OCI-LY1 (cell line): ENCODE measurements around the gene IRX3.

Source experiments
- H2AFZ ChIP-seq: fragments of 200-600 bp; sonication (generic), shearing (Covaris generic); 2 replicates; pipeline ENCODE4 v1.6.0; 2014; ENCODE audit warnings: antibody characterized with exemption, mild to moderate bottlenecking, low read length
- H3F3A ChIP-seq: fragments of 200-600 bp; sonication (generic), shearing (Covaris generic); 2 replicates; pipeline ENCODE4 v1.6.0; 2014; ENCODE audit warnings: mild to moderate bottlenecking, antibody characterized with exemption, low read length, moderate library complexity; ENCODE audit not compliant: insufficient read depth
- H3K27ac ChIP-seq: fragments of 200-600 bp; sonication (generic); 2 replicates; pipeline ENCODE4 v1.5.1; 2014; ENCODE audit warnings: low read length, mixed run types, mild to moderate bottlenecking, low read depth; ENCODE audit not compliant: poor library complexity, severe bottlenecking
- H3K27me3 ChIP-seq: fragments of 200-600 bp; sonication (generic); 2 replicates; pipeline ENCODE4 v1.6.0; 2014; ENCODE audit warnings: antibody characterized with exemption, mild to moderate bottlenecking, low read length, moderate library complexity; ENCODE audit not compliant: insufficient read depth
- H3K36me3 ChIP-seq: fragments of 200-600 bp; sonication (generic); 2 replicates; pipeline ENCODE4 v1.6.1; 2014; ENCODE audit warnings: mild to moderate bottlenecking, antibody characterized with exemption, low read length, moderate library complexity, mixed read lengths; ENCODE audit not compliant: insufficient read depth
- H3K4me1 ChIP-seq: fragments of 200-600 bp; sonication (generic); 2 replicates; pipeline ENCODE4 v1.5.1; 2014; ENCODE audit warnings: mild to moderate bottlenecking, low read length, moderate library complexity; ENCODE audit not compliant: insufficient read depth, severe bottlenecking
- H3K4me2 ChIP-seq: fragments of 200-600 bp; sonication (generic), shearing (Covaris generic); 2 replicates; pipeline ENCODE4 v1.6.1; 2014; ENCODE audit warnings: low read length
- H3K4me3 ChIP-seq: fragments of 200-600 bp; sonication (generic); 2 replicates; pipeline ENCODE4 v1.5.1; 2014; ENCODE audit warnings: low read length, low read depth, mild to moderate bottlenecking, mixed read lengths; ENCODE audit not compliant: poor library complexity, severe bottlenecking
- H3K79me2 ChIP-seq: fragments of 200-600 bp; shearing (Covaris generic); 2 replicates; pipeline ENCODE4 v1.6.1; 2016; ENCODE audit warnings: mixed run types, low read length, mixed read lengths; ENCODE audit not compliant: insufficient read depth
- H3K9ac ChIP-seq: fragments of 200-600 bp; sonication (generic), shearing (Covaris generic); 2 replicates; pipeline ENCODE4 v1.6.1; 2014; ENCODE audit warnings: mild to moderate bottlenecking, low read length, mixed read lengths
- H3K9me2 ChIP-seq: fragments of 200-600 bp; sonication (generic), shearing (Covaris generic); 2 replicates; pipeline ENCODE4 v1.6.1; 2014; ENCODE audit warnings: low read depth, mild to moderate bottlenecking, low read length, mixed read lengths
- H3K9me3 ChIP-seq: fragments of 200-600 bp; shearing (Covaris generic); 2 replicates; pipeline ENCODE4 v1.6.1; 2014; ENCODE audit warnings: low read length, mixed read lengths
- H4K20me1 ChIP-seq: fragments of 200-600 bp; sonication (generic), shearing (Covaris generic); 2 replicates; pipeline ENCODE4 v1.6.0; 2016; ENCODE audit warnings: mild to moderate bottlenecking, low read length; ENCODE audit not compliant: insufficient read depth
- CTCF ChIP-seq: fragments of 200-600 bp; sonication (generic), shearing (Covaris generic); IDR thresholded peaks from 2 replicates; pipeline ENCODE4 v1.5.1; 2017; ENCODE audit warnings: mild to moderate bottlenecking, antibody characterized with exemption, low read length, moderate library complexity, mixed read lengths
- EZH2 ChIP-seq: fragments of 200-600 bp; sonication (generic), shearing (Covaris generic); IDR thresholded peaks from 2 replicates; pipeline ENCODE4 v1.8.0; 2017; ENCODE audit warnings: borderline replicate concordance, mixed run types, mild to moderate bottlenecking, antibody characterized with exemption, low read length, moderate library complexity, mixed read lengths

The IRX3 gene

GRCh38 chr16:54296543-54296942 lies 10.0 kb upstream of the IRX3 start:
- Histone ChIP-seq H3K36me3 (no peaks in the 10 kb centered on the region), H3K9me2 (no peaks in the 10 kb centered on the region), H3K79me2 (no peaks in the 10 kb centered on the region), H3K4me2 (no peak overlapping the region), H3K9me3 (no peaks in the 10 kb centered on the region), H3F3A (no peaks in the 10 kb centered on the region), H3K27ac (no peak overlapping the region), H3K9ac (no peak overlapping the region), H2AFZ (no peak overlapping the region), H3K4me1 (no peaks in the 10 kb centered on the region), H3K4me3 (no peak overlapping the region), H3K27me3 (no peaks in the 10 kb centered on the region), H4K20me1 (no peaks in the 10 kb centered on the region)
- TF ChIP-seq EZH2 (no peak), CTCF (no peak)

DNA sequence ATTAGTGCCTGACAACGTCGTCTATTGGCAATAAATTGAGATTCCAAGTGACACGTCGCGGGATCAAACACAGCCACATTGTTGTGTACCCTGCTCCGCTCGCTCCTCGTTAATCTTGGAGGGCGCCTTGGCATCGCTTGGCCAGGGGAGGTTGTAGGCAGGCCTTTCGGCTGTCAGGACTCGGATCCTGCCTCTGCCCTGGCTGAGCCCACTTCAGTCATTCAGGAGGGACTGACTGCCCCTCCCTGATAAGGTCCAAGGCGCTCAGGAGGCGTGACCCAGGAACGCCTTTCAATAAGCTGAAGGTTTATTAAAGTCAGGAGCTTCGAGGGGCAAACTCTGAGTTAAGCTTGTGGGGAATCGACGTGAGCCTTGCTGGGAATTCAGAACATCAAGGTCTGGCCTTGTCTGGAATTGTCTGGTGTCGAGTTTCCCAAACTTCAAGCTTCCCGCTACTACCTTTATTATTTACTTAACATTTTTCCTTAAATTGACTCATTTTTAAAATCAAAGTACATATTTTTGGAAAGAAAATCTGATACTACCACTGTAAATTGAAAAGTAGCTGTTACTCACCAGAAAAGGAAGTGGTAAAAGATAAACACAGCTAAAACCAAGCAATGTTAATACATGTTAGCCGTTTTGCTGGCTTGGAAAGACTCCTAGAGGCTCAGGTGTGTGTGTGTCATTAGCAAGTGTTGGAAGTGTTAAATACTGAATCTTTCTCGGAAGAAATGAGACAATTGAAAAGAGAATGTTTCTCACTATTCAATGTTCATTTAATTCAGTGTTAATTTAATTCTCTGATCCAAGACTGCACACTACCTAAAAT lies 5.3 kb upstream of the IRX3 start:
- no peaks in the 10 kb centered on the region for H3K36me3 ChIP-seq
- H3K27me3 ChIP-seq = no peaks in the 10 kb centered on the region
- no peaks in the 10 kb centered on the region for H4K20me1 ChIP-seq
- no peak overlapping the region for H2AFZ ChIP-seq
- no peak overlapping the region for H3K9ac ChIP-seq
- H3K4me3 ChIP-seq = no peak overlapping the region
- no peaks in the 10 kb centered on the region for H3K79me2 ChIP-seq
- H3K4me1 ChIP-seq = no peaks in the 10 kb centered on the region
- H3K9me3 ChIP-seq = no peaks in the 10 kb centered on the region
- no peak overlapping the region for H3K4me2 ChIP-seq
- H3K9me2 ChIP-seq = no peaks in the 10 kb centered on the region
- TF ChIP-seq EZH2 (no peak), CTCF (no peak)
- no peak overlapping the region for H3K27ac ChIP-seq
- H3F3A ChIP-seq = no peaks in the 10 kb centered on the region

DNA sequence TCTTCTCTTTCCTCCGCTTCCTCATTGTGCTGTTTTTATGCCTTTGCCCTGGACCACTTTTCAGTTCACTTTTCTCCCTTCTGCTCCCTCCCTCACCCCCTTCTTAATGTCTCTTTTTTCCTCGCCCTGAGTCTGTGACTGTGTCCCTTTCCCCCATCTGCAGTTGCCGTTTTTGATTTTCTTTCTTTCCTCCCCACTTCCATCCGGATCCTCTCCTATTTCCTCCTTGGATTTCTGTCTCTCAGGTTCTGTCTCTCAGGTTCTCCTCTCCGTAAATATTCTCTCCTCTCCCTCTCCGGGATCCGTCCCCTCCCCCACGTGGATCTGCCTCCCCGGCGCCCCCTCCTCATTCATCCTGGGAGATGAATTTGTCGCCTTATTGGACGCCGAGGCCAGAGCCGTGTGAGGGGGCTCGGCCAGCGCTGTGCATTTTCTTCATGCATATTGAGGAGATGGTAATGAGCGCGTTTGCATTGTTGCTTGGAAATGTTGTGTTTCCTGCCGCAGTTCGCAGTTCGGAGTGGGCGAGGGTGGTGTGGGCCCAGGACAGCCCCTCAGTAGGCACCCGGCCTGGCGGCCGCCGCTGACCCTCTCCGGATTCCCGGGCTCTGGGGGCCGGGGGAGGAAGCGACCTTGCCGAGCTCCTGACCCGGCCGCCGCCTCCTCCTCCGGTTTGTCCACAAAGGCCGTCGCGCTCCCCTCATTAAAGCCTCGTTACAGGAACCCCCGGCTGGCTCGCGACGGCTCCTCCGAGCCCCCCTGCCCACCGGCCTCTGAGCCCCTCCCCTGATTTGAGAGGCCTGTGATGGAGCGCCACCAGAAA lies 4.5 kb upstream of the IRX3 start:
- Histone ChIP-seq H3K4me1 (no peaks in the 10 kb centered on the region), H3K4me2 (no peak overlapping the region), H2AFZ (no peak overlapping the region), H3K27me3 (no peaks in the 10 kb centered on the region), H3K9me2 (no peaks in the 10 kb centered on the region), H3K79me2 (no peaks in the 10 kb centered on the region), H3K4me3 (no peak overlapping the region), H3K9ac (no peak overlapping the region), H3K9me3 (no peaks in the 10 kb centered on the region), H4K20me1 (no peaks in the 10 kb centered on the region), H3F3A (no peaks in the 10 kb centered on the region), H3K27ac (no peak overlapping the region), H3K36me3 (no peaks in the 10 kb centered on the region)
- TF ChIP-seq CTCF = no peak
- TF ChIP-seq EZH2 = no peak
